Measurements from ENCODE around the gene COQ9. TPM values are rescaled to one million over a fixed set of nuclear protein-coding genes. Genes with fewer than 3 reads are reported as not detected.
A peak's percentile ranks its signal among the peaks of the same experiment; 100 is the strongest.
"Not testable (repeated sequence)": the region's sequence is repeated elsewhere in the genome, so short reads cannot be mapped to it uniquely, and the experiment has no call there.

The COQ9 gene
- total RNA-seq, 2 donors from 2014 or later = 34.5 to 38.2 TPM

DNA sequence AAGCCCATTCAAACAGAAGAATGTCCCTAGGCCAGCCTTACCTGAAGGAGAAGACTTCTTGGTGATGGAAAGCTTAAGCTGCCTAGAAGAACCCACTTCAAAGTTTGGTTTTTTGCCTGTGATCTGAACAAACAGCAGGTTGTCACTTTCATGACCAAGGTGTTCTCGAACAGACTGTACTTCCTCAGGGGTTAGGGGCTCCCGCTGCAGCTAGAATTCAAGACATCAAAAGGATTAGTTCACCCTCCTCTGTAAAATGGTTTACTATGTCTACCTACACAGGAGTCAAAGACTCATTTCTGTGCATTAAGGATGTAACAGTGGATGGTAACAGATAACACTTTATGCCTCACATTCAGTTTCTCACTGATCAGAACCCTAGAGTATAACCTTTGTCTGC is 13.3 kb upstream of the COQ9 start:
- TF ChIP-seq CTCF (conservative IDR thresholded peaks at IDR 0.05) = no peak
- Mint-ChIP-seq H3K4me3 (no peak overlapping the region), H3K27me3 (ENCODE audit: insufficient read depth) (peaks cover 4% of the 10 kb centered on the region), H3K9me3 (peaks cover 3% of the 10 kb centered on the region), H3K27ac (no peak overlapping the region), H3K4me1 (peaks cover under 1% of the 10 kb centered on the region), H3K36me3 (ENCODE audit: low read depth) (peaks cover 81% of the 10 kb centered on the region)
- H3K27ac ChIP-seq (ENCODE audit: low read depth, low read length) = no peak overlapping the region
- no peak for DNase-seq
- WGBS, 2 experiments (ENCODE audit: insufficient coverage in 1 of 2, insufficient read length in 1 of 2) = 98% methylated on average over 2 of the region's 2 CpGs; no CpG with 5 or more reads in 1 of the 2 experiments
- H3K36me3 ChIP-seq (ENCODE audit: control insufficient read depth, insufficient read depth, low read length) = peaks cover 93% of the 10 kb centered on the region
- H3K4me3 ChIP-seq (ENCODE audit: low read length) = no peak overlapping the region
- peaks cover 2% of the 10 kb centered on the region for H3K9me3 ChIP-seq (ENCODE audit: control insufficient read depth, low read length)
- H3K27me3 ChIP-seq (ENCODE audit: control insufficient read depth, insufficient read depth, low read length, poor library complexity, severe bottlenecking) = no peaks in the 10 kb centered on the region
- H3K4me1 ChIP-seq (ENCODE audit: control insufficient read depth, insufficient read depth, low read length) = no peaks in the 10 kb centered on the region
- no peak overlapping the region for H3K9ac ChIP-seq (ENCODE audit: extremely low read depth, low read length, poor library complexity, severe bottlenecking)

- H3K27me3 ChIP-seq (ENCODE audit: control insufficient read depth, insufficient read depth, low read length, poor library complexity, severe bottlenecking) = no peaks in the 10 kb centered on the region
- peaks cover 83% of the 10 kb centered on the region for H3K36me3 Mint-ChIP-seq (ENCODE audit: low read depth)
- no peaks in the 10 kb centered on the region for H3K27me3 Mint-ChIP-seq (ENCODE audit: insufficient read depth)
- peaks cover 21% of the 10 kb centered on the region for H3K9me3 Mint-ChIP-seq
- DNase-seq = no peak
- H3K36me3 ChIP-seq (ENCODE audit: control insufficient read depth, insufficient read depth, low read length) = peaks cover 96% of the 10 kb centered on the region
- TF ChIP-seq CTCF (conservative IDR thresholded peaks at IDR 0.05) = no peak
- H3K4me1 Mint-ChIP-seq = no peaks in the 10 kb centered on the region
- no peak overlapping the region for H3K4me3 ChIP-seq (ENCODE audit: low read length)
- WGBS, 2 experiments (ENCODE audit: insufficient coverage in 1 of 2, insufficient read length in 1 of 2) = 100% methylated on average over 1 of the region's 1 CpG; no CpG with 5 or more reads in 1 of the 2 experiments
- no peak overlapping the region for H3K9ac ChIP-seq (ENCODE audit: extremely low read depth, low read length, poor library complexity, severe bottlenecking)
- H3K27ac ChIP-seq (ENCODE audit: low read depth, low read length) = no peak overlapping the region
- no peak overlapping the region for H3K4me3 Mint-ChIP-seq
- H3K27ac Mint-ChIP-seq = no peak overlapping the region
- peaks cover 21% of the 10 kb centered on the region for H3K9me3 ChIP-seq (ENCODE audit: control insufficient read depth, low read length)
- no peaks in the 10 kb centered on the region for H3K4me1 ChIP-seq (ENCODE audit: control insufficient read depth, insufficient read depth, low read length)
Measured at GRCh38 chr16:57435838-57436237, 11.4 kb upstream of the COQ9 start.

GRCh38 chr16:57439947-57440346 is 7.3 kb upstream of the COQ9 start:
- H3K27ac Mint-ChIP-seq; H3K27ac ChIP-seq (ENCODE audit: low read depth, low read length); DNase-seq; H3K4me1 Mint-ChIP-seq; H3K4me3 Mint-ChIP-seq; H3K27me3 Mint-ChIP-seq (ENCODE audit: insufficient read depth); H3K4me3 ChIP-seq (ENCODE audit: low read length); H3K27me3 ChIP-seq (ENCODE audit: control insufficient read depth, insufficient read depth, low read length, poor library complexity, severe bottlenecking); H3K4me1 ChIP-seq (ENCODE audit: control insufficient read depth, insufficient read depth, low read length); H3K9ac ChIP-seq (ENCODE audit: extremely low read depth, low read length, poor library complexity, severe bottlenecking): not testable (repeated sequence)
- H3K9me3 ChIP-seq (ENCODE audit: control insufficient read depth, low read length) = peaks cover 32% of the 10 kb centered on the region
- Mint-ChIP-seq H3K36me3 (ENCODE audit: low read depth) (peaks cover 74% of the 10 kb centered on the region), H3K9me3 (peaks cover 45% of the 10 kb centered on the region)
- 96 to 100% methylated on average over 5 to 8 of the region's 8 CpGs for WGBS, 2 experiments (ENCODE audit: insufficient coverage in 1 of 2, insufficient read length in 1 of 2)
- peaks cover 77% of the 10 kb centered on the region for H3K36me3 ChIP-seq (ENCODE audit: control insufficient read depth, insufficient read depth, low read length)

DNA sequence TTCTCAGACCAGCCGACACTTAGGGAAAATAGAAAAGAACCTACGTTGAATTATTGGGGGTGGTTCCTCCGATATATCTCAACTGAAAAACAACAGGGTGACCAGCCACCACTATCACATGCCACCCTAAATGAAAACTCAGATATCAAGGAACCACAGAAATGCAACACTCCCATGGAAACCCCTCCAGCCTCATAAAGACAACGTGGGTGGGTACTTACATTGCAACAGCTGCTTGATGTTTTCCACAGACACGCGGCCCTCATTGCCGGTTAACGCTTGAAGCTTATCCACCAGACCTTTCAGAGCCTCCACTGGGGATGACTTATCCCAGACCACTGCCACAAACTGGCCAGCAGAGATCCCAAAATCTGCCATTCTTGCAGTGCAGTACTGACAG is 6.7 kb upstream of the COQ9 start:
- DNase-seq; H3K9ac ChIP-seq (ENCODE audit: extremely low read depth, low read length, poor library complexity, severe bottlenecking); H3K27me3 Mint-ChIP-seq (ENCODE audit: insufficient read depth); H3K27ac ChIP-seq (ENCODE audit: low read depth, low read length); H3K4me1 ChIP-seq (ENCODE audit: control insufficient read depth, insufficient read depth, low read length); H3K4me1 Mint-ChIP-seq; H3K4me3 Mint-ChIP-seq; H3K27ac Mint-ChIP-seq; H3K27me3 ChIP-seq (ENCODE audit: control insufficient read depth, insufficient read depth, low read length, poor library complexity, severe bottlenecking): not testable (repeated sequence)
- Histone ChIP-seq H3K4me3 (ENCODE audit: low read length) (peak overlapping the region; percentile 5), H3K9me3 (ENCODE audit: control insufficient read depth, low read length) (peaks cover 32% of the 10 kb centered on the region), H3K36me3 (ENCODE audit: control insufficient read depth, insufficient read depth, low read length) (peaks cover 71% of the 10 kb centered on the region)
- 98% methylated on average over 8 of the region's 8 CpGs; no CpG with 5 or more reads in 1 of the 2 experiments for WGBS, 2 experiments (ENCODE audit: insufficient coverage in 1 of 2, insufficient read length in 1 of 2)
- peaks cover 45% of the 10 kb centered on the region for H3K9me3 Mint-ChIP-seq
- peaks cover 71% of the 10 kb centered on the region for H3K36me3 Mint-ChIP-seq (ENCODE audit: low read depth)
